ENCODE results near the gene DMKN.

The DMKN gene

GRCh38 chr19:35511337-35511736 is 2.1 kb downstream of the DMKN start:
- no peak for TF ChIP-seq Cebpa-rat (IDR thresholded peaks at IDR 0.05)
- H3K27ac ChIP-seq = no peak overlapping the region
- peaks cover 43 to 65% (median 54%) of the 10 kb centered on the region in 11 experiments for H3K27me3 ChIP-seq
- no peak overlapping the region for H3K4me2 ChIP-seq
- H3K9me3 ChIP-seq (replicated peaks in 1 of 11) = no peaks in the 10 kb centered on the region
- H3K36me3 ChIP-seq = no peaks in the 10 kb centered on the region
- H3K9ac ChIP-seq = no peak overlapping the region
- no peaks in the 10 kb centered on the region; a peak in 2 of 22 replicates for H4K20me1 ChIP-seq
- no peak overlapping the region for H3K4me3 ChIP-seq
- H3K4me1 ChIP-seq = peaks cover 6 to 20% (median 15%) of the 10 kb centered on the region in 10 experiments; a peak in 17 of 20 replicates

DNA sequence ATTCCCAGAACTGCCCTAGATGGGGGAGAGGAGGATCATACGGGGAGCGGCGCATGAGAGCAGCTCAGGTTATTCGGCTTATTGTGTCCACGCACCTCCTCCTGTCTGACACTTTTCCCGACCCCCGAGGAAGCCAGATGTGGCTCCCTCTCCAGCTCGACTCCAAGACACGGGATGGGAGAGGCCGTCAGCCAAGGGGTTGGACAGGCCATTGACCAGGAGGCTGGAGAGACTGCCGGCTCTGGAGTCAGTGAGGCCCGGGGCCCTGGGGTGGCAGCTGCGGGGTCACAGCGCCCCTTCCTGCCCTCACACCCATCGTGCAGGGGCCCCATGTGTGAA is 2.9 kb downstream of the DMKN start:
- no peak overlapping the region for H3K4me3 ChIP-seq
- H3K27ac ChIP-seq = no peak overlapping the region
- H3K9me3 ChIP-seq (replicated peaks in 1 of 11) = no peaks in the 10 kb centered on the region

DNA sequence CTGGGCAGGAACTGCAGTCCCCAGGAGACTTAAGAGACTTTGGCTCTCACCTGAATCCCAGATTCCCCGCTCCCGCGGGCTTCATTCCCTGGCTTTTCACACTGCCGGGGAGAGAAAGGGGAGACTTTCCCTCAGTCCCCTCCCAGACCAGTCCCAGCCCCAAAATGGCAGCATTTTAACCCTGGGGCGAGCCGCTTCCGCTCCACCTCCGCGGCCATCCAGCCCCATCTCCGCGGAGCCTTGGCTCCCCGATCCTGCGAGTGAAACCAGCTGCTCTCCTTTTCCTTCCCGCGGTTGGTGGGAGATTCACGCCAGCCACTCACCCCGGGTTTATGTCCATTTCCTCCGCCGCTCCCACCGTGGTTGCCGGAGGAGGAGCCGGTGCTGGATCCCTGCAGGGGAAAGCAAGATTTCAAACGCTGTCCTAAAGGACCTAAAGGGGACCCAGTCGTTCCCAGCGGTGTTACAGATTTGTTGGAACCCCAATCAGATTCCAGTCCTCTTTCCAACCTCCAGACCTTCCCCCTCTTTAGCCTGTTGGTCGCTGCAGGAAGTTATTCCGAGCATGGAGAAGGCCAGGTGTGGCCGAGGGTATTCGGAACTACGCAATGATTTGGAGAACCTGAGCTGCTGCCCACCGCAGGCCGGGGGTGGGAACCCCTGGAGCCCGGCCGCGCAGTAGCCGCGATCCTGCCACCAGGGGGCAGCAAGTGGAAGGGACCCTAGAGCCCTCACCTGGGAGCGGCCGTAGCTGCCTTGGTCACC is 3.4 kb downstream of the DMKN start:
- Histone ChIP-seq H3K36me3 (no peaks in the 10 kb centered on the region), H3K4me3 (peak overlapping the region in 4 of 10 experiments; percentile 4 to 23 (median 16); a peak in 3 of 20 replicates), H3K27me3 (peaks cover 43 to 78% (median 63%) of the 10 kb centered on the region in 11 experiments), H3K9me3 (replicated peaks in 1 of 11) (no peaks in the 10 kb centered on the region), H3K27ac (no peak overlapping the region), H3K4me2 (peak overlapping the region; percentile 33 to 68 (median 54); a peak in 21 of 22 replicates), H3K4me1 (peaks cover 6 to 20% (median 15%) of the 10 kb centered on the region in 10 experiments; a peak in 17 of 20 replicates), H3K9ac (peak overlapping the region in 2 of 11 experiments; percentile 22; a peak in 1 of 22 replicates), H4K20me1 (no peaks in the 10 kb centered on the region; a peak in 2 of 22 replicates)
- TF ChIP-seq Cebpa-rat (IDR thresholded peaks at IDR 0.05) = no peak

More for the DNA sequence above, 2.9 kb downstream of the DMKN start:
- H3K4me2 ChIP-seq = peak overlapping the region; percentile 33 to 68 (median 54); a peak in 18 of 22 replicates
- peaks cover 43 to 72% (median 59%) of the 10 kb centered on the region in 11 experiments for H3K27me3 ChIP-seq
- no peaks in the 10 kb centered on the region; a peak in 2 of 22 replicates for H4K20me1 ChIP-seq
- H3K4me1 ChIP-seq = peaks cover 6 to 20% (median 15%) of the 10 kb centered on the region in 10 experiments; a peak in 17 of 20 replicates
- no peak overlapping the region for H3K9ac ChIP-seq
- no peaks in the 10 kb centered on the region for H3K36me3 ChIP-seq
- TF ChIP-seq Cebpa-rat (IDR thresholded peaks at IDR 0.05) = no peak

- no peak for TF ChIP-seq Cebpa-rat (IDR thresholded peaks at IDR 0.05)
- peak overlapping the region in 1 of 11 experiments; percentile 40; a peak in 1 of 22 replicates for H3K4me2 ChIP-seq
- no peak overlapping the region for H3K4me3 ChIP-seq
These were observed 4.3 kb downstream of the DMKN start for GRCh38 chr19:35509018-35509652.

DNA sequence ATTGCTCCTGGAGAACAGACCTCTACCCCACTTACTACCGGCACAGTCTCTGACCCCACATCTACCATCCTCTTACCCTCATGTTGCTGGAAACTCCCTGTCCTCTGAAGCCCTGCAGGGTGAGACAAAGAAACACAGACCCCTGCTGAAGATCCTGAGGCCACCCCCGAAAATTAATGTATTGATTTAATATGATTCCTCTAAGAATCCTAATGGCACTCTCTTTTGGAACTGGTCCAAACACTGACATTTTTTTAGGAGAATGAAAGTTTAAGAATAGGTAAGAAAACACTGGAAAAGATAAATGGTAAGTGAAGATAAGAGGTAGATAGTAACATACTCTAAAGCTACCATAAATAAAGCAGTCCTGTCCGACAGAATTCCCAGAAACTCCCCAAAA is 5.3 kb downstream of the DMKN start:
- no peak overlapping the region for H3K4me2 ChIP-seq
- no peak overlapping the region for H3K9ac ChIP-seq
- H4K20me1 ChIP-seq = no peaks in the 10 kb centered on the region; a peak in 2 of 22 replicates

More at GRCh38 chr19:35509018-35509652, 4.3 kb downstream of the DMKN start:
- Histone ChIP-seq H3K9ac (no peak overlapping the region), H3K27me3 (peaks cover 43 to 76% (median 65%) of the 10 kb centered on the region in 11 experiments), H3K4me1 (peaks cover 6 to 15% (median 12%) of the 10 kb centered on the region in 10 experiments; a peak in 17 of 20 replicates), H4K20me1 (no peaks in the 10 kb centered on the region; a peak in 2 of 22 replicates), H3K36me3 (no peaks in the 10 kb centered on the region), H3K27ac (no peak overlapping the region), H3K9me3 (replicated peaks in 1 of 11) (no peaks in the 10 kb centered on the region)

DNA sequence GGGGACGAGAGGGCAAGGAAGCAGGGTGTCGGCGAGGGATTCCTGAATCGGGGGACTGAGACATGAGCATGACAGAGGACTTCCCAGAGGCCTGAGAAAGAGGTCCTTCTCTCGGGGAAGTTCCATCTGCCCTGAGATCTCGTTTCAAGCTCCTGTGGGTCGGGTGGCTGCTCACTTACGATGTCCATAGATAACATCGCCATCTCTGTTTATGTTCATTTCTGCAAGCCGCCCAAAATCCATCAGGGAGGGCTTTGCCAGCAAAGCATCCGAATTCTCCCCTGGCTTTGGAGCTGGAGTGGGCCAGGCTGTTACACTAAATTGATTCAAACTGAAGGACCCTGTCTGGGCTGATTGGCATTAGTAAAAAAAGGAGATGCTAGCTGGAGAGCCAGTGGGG is 5.9 kb downstream of the DMKN start:
- peaks cover 43 to 75% (median 65%) of the 10 kb centered on the region in 11 experiments for H3K27me3 ChIP-seq
- H3K9me3 ChIP-seq (replicated peaks in 1 of 11) = no peaks in the 10 kb centered on the region
- H3K36me3 ChIP-seq = no peaks in the 10 kb centered on the region
- H3K9ac ChIP-seq = no peak overlapping the region
- no peak for TF ChIP-seq Cebpa-rat (IDR thresholded peaks at IDR 0.05)
- no peaks in the 10 kb centered on the region; a peak in 1 of 22 replicates for H4K20me1 ChIP-seq
- H3K4me1 ChIP-seq = peaks cover 6 to 18% (median 11%) of the 10 kb centered on the region in 10 experiments; a peak in 17 of 20 replicates
- no peak overlapping the region for H3K4me2 ChIP-seq
- no peak overlapping the region for H3K27ac ChIP-seq
- no peak overlapping the region for H3K4me3 ChIP-seq

More for the DNA sequence above, 5.3 kb downstream of the DMKN start:
- Histone ChIP-seq H3K36me3 (no peaks in the 10 kb centered on the region), H3K4me1 (peaks cover 6 to 13% (median 11%) of the 10 kb centered on the region in 10 experiments; a peak in 17 of 20 replicates), H3K4me3 (no peak overlapping the region), H3K27me3 (peaks cover 43 to 76% (median 65%) of the 10 kb centered on the region in 11 experiments), H3K27ac (no peak overlapping the region), H3K9me3 (replicated peaks in 1 of 11) (no peaks in the 10 kb centered on the region)
- TF ChIP-seq Cebpa-rat (IDR thresholded peaks at IDR 0.05) = no peak

DNA sequence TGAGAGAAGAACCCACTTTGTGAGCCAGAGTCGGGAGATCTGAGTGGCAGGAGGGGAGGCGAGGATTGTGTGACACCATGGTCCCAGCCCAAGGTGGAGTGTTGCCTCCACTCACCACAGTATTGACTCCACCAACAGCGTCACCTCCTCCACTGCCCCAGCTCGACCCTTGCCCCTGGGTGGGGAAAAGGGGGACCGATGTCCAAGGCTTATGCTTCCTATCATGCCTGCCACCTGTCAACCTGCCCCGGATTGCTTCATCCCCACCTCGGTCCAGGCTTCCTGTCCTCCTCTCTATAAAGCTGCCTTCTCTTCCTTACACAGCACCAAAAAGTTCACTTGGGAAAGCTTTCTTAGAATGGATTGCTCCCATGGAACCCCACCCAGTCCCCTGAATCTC is 7.4 kb downstream of the DMKN start:
- Histone ChIP-seq H3K36me3 (no peaks in the 10 kb centered on the region), H3K9ac (no peak overlapping the region), H3K4me2 (no peak overlapping the region), H3K4me1 (peaks cover 9 to 33% (median 22%) of the 10 kb centered on the region in 10 experiments; a peak in 18 of 20 replicates), H3K9me3 (replicated peaks in 1 of 11) (no peaks in the 10 kb centered on the region), H3K4me3 (no peak overlapping the region), H3K27me3 (peaks cover 49 to 69% (median 60%) of the 10 kb centered on the region in 11 experiments), H4K20me1 (no peaks in the 10 kb centered on the region; a peak in 1 of 22 replicates), H3K27ac (no peak overlapping the region)
- no peak for TF ChIP-seq Cebpa-rat (IDR thresholded peaks at IDR 0.05)

- Histone ChIP-seq H3K4me1 (peaks cover 0 to 31% (median 20%) of the 10 kb centered on the region in 10 experiments; a peak in 17 of 20 replicates), H3K9ac (no peak overlapping the region), H3K36me3 (no peaks in the 10 kb centered on the region), H3K9me3 (replicated peaks in 1 of 11) (no peaks in the 10 kb centered on the region), H4K20me1 (no peaks in the 10 kb centered on the region), H3K27ac (no peak overlapping the region), H3K4me2 (peak overlapping the region in 5 of 11 experiments; percentile 30 to 88 (median 85); a peak in 6 of 22 replicates), H3K4me3 (no peak overlapping the region), H3K27me3 (peaks cover 17 to 37% (median 28%) of the 10 kb centered on the region in 11 experiments)
- TF ChIP-seq Cebpa-rat (IDR thresholded peaks at IDR 0.05) = no peak
These were observed 10.7 kb downstream of the DMKN start for GRCh38 chr19:35502751-35503150.

- Histone ChIP-seq H3K27me3 (peaks cover 7 to 26% (median 17%) of the 10 kb centered on the region in 11 experiments; a peak in 20 of 22 replicates), H3K9me3 (replicated peaks in 1 of 11) (no peaks in the 10 kb centered on the region), H3K4me3 (no peak overlapping the region), H4K20me1 (no peaks in the 10 kb centered on the region), H3K27ac (no peak overlapping the region), H3K36me3 (no peaks in the 10 kb centered on the region), H3K9ac (peak overlapping the region in 3 of 11 experiments; percentile 23 to 51 (median 24); a peak in 2 of 22 replicates), H3K4me1 (peaks cover 0 to 31% (median 20%) of the 10 kb centered on the region in 10 experiments; a peak in 17 of 20 replicates), H3K4me2 (peak overlapping the region in 10 of 11 experiments; percentile 7 to 88 (median 79); a peak in 19 of 22 replicates)
- no peak for TF ChIP-seq Cebpa-rat (IDR thresholded peaks at IDR 0.05)
These were observed 11.8 kb downstream of the DMKN start for GRCh38 chr19:35501684-35502083.

All from BLaER1 treated with 17β-estradiol and CSF1 and Interleukin-3, amounts not matched to agents 10 nM and 100 nM (cell line).